ENCODE measurements around the gene XRCC4. TPM values are rescaled to one million over a fixed set of nuclear protein-coding genes. Genes with fewer than 3 reads are reported as not detected.
"Not testable (repeated sequence)": the region's sequence is repeated elsewhere in the genome, so short reads cannot be mapped to it uniquely, and the experiment has no call there.

Gene XRCC4
- polyA plus RNA-seq, 1 donor from 2014 or later: 22.9 TPM

DNA sequence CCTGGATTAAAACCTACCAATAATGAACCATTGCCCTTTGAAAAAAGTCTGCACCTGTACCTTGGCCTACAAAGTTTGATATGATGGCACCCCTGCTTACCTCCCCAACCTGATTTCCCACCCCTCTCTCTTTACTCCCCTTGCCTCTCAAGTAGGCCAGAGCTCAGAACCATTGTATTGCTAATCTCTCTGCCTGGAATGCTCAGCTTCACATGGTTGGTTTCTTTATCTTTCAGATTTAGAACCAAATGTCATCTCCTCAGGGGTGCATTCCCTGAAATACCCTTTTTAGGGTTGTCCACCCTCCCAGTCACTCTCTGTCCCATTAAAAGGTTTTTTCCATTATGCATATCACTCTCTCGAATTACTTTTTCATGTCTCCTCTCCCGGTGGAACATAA is 277.6 kb downstream of the XRCC4 start:
- H3F3A ChIP-seq (ENCODE audit: insufficient read depth, low read length, poor library complexity, severe bottlenecking): no peaks in the 10 kb centered on the region
- H4K20me1 ChIP-seq (ENCODE audit: insufficient read depth): no peaks in the 10 kb centered on the region
- no peak overlapping the region for H2AFZ ChIP-seq (ENCODE audit: low read depth, low read length)
- no peaks in the 10 kb centered on the region for H3K9me2 ChIP-seq (ENCODE audit: insufficient read depth, low read length)
- H3K36me3 ChIP-seq (ENCODE audit: insufficient read depth, low read length): no peaks in the 10 kb centered on the region
- TF ChIP-seq POLR2AphosphoS5 (IDR thresholded peaks at IDR 0.05) (no peak), EZH2 (IDR thresholded peaks at IDR 0.05; ENCODE audit: borderline replicate concordance, insufficient read depth, low read length, poor library complexity, severe bottlenecking) (no peak), MXI1 (conservative IDR thresholded peaks at IDR 0.05; ENCODE audit: poor library complexity, severe bottlenecking) (no peak)
- TF ChIP-seq, protein P1, sequence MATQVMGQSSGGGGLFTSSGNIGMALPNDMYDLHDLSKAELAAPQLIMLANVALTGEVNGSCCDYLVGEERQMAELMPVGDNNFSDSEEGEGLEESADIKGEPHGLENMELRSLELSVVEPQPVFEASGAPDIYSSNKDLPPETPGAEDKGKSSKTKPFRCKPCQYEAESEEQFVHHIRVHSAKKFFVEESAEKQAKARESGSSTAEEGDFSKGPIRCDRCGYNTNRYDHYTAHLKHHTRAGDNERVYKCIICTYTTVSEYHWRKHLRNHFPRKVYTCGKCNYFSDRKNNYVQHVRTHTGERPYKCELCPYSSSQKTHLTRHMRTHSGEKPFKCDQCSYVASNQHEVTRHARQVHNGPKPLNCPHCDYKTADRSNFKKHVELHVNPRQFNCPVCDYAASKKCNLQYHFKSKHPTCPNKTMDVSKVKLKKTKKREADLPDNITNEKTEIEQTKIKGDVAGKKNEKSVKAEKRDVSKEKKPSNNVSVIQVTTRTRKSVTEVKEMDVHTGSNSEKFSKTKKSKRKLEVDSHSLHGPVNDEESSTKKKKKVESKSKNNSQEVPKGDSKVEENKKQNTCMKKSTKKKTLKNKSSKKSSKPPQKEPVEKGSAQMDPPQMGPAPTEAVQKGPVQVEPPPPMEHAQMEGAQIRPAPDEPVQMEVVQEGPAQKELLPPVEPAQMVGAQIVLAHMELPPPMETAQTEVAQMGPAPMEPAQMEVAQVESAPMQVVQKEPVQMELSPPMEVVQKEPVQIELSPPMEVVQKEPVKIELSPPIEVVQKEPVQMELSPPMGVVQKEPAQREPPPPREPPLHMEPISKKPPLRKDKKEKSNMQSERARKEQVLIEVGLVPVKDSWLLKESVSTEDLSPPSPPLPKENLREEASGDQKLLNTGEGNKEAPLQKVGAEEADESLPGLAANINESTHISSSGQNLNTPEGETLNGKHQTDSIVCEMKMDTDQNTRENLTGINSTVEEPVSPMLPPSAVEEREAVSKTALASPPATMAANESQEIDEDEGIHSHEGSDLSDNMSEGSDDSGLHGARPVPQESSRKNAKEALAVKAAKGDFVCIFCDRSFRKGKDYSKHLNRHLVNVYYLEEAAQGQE (IDR thresholded peaks at IDR 0.05; ENCODE audit: borderline replicate concordance): no peak
- TF ChIP-seq, protein P2, sequence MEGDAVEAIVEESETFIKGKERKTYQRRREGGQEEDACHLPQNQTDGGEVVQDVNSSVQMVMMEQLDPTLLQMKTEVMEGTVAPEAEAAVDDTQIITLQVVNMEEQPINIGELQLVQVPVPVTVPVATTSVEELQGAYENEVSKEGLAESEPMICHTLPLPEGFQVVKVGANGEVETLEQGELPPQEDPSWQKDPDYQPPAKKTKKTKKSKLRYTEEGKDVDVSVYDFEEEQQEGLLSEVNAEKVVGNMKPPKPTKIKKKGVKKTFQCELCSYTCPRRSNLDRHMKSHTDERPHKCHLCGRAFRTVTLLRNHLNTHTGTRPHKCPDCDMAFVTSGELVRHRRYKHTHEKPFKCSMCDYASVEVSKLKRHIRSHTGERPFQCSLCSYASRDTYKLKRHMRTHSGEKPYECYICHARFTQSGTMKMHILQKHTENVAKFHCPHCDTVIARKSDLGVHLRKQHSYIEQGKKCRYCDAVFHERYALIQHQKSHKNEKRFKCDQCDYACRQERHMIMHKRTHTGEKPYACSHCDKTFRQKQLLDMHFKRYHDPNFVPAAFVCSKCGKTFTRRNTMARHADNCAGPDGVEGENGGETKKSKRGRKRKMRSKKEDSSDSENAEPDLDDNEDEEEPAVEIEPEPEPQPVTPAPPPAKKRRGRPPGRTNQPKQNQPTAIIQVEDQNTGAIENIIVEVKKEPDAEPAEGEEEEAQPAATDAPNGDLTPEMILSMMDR (IDR thresholded peaks at IDR 0.05; ENCODE audit: poor library complexity, severe bottlenecking): no peak
- peaks cover 2% of the 10 kb centered on the region for H3K9me3 ChIP-seq (ENCODE audit: low read length)
- H3K27me3 ChIP-seq (ENCODE audit: insufficient read depth, low read depth, low read length): no peaks in the 10 kb centered on the region
- H3K4me3 ChIP-seq (ENCODE audit: low read length): no peak overlapping the region
- H3K9ac ChIP-seq (ENCODE audit: low read length): no peak overlapping the region
- no peak overlapping the region for H3K4me2 ChIP-seq (ENCODE audit: low read length)
- no peak overlapping the region for H3K27ac ChIP-seq (ENCODE audit: low read length)
- H3K79me2 ChIP-seq (replicated peaks; ENCODE audit: insufficient read depth, low read length): no peaks in the 10 kb centered on the region

DNA sequence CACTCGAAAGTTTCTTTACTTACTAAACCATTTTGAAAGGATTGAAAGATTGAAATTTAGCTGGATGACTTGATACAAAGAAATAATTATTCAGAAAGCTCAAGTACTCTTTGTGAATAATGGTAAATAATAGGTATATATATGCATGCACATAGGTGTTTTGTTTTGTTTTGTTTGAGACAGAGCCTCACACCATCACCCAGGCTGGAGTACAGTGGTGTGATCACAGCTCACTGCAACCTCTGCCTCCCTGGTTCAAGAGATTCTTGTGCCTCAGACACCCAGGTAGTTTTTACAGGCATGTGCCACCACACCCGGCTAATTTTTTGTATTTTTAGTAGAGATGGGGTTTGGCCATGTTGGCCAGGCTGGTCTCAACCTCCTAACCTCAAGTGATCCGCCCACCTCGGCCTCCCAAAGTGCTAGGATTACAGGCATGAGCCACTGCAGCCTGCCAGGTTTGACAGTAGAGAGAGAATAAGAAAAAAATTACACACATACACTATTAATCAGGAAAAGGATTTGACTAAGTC is 278.2 kb downstream of the XRCC4 start:
- not testable (repeated sequence) for H2AFZ ChIP-seq (ENCODE audit: low read depth, low read length); H3K9ac ChIP-seq (ENCODE audit: low read length); H3K9me2 ChIP-seq (ENCODE audit: insufficient read depth, low read length); H3K9me3 ChIP-seq (ENCODE audit: low read length); H4K20me1 ChIP-seq (ENCODE audit: insufficient read depth); H3K36me3 ChIP-seq (ENCODE audit: insufficient read depth, low read length); H3F3A ChIP-seq (ENCODE audit: insufficient read depth, low read length, poor library complexity, severe bottlenecking); H3K4me2 ChIP-seq (ENCODE audit: low read length); H3K27me3 ChIP-seq (ENCODE audit: insufficient read depth, low read depth, low read length); H3K4me3 ChIP-seq (ENCODE audit: low read length); H3K27ac ChIP-seq (ENCODE audit: low read length); H3K79me2 ChIP-seq (replicated peaks; ENCODE audit: insufficient read depth, low read length)

DNA sequence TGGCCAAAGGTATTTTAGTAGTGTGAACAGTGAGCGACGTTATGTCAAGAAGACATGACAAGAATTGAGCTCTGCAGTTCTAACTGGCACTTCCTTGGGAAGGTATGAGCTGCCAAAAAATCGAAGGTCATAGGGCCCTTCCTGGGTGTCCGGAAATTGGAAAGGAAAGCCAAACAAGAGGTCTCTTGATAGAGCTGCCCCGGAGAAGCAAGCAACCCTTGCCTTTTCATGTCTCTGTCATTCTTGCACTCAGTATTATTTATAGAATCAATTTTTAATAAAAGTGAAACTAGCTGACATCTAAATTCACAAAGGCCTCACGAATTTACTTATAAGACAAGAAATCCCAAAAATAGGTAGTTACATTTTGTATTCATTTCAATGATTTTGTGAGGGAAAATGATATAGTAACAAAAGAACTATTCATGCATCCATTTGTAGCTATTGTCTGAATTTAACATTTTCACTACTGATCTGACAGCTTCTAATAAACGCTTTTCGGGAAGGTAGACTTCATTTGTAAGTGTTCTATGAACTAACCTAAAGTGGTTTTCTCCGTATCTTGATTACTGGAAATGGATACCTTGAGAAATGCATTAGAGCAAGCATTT is 280.4 kb downstream of the XRCC4 start:
- Histone ChIP-seq H3K4me2 (ENCODE audit: low read length) (no peak overlapping the region), H3K27me3 (ENCODE audit: insufficient read depth, low read depth, low read length) (no peaks in the 10 kb centered on the region), H3K9ac (ENCODE audit: low read length) (no peak overlapping the region), H3K9me3 (ENCODE audit: low read length) (peaks cover 4% of the 10 kb centered on the region), H3K27ac (ENCODE audit: low read length) (no peak overlapping the region), H2AFZ (ENCODE audit: low read depth, low read length) (no peak overlapping the region), H4K20me1 (ENCODE audit: insufficient read depth) (no peaks in the 10 kb centered on the region), H3K9me2 (ENCODE audit: insufficient read depth, low read length) (no peaks in the 10 kb centered on the region), H3F3A (ENCODE audit: insufficient read depth, low read length, poor library complexity, severe bottlenecking) (no peaks in the 10 kb centered on the region), H3K36me3 (ENCODE audit: insufficient read depth, low read length) (no peaks in the 10 kb centered on the region), H3K79me2 (replicated peaks; ENCODE audit: insufficient read depth, low read length) (no peaks in the 10 kb centered on the region), H3K4me3 (ENCODE audit: low read length) (no peak overlapping the region)
- TF ChIP-seq TAF1 (IDR thresholded peaks at IDR 0.05; ENCODE audit: low read depth) (no peak), MXI1 (conservative IDR thresholded peaks at IDR 0.05; ENCODE audit: poor library complexity, severe bottlenecking) (no peak), SMC3 (conservative IDR thresholded peaks at IDR 0.05; ENCODE audit: poor library complexity) (no peak), POLR2AphosphoS5 (IDR thresholded peaks at IDR 0.05) (no peak), EZH2 (IDR thresholded peaks at IDR 0.05; ENCODE audit: borderline replicate concordance, insufficient read depth, low read length, poor library complexity, severe bottlenecking) (no peak), EP300 (conservative IDR thresholded peaks at IDR 0.05; ENCODE audit: poor library complexity, severe bottlenecking) (no peak), RAD21 (conservative IDR thresholded peaks at IDR 0.05) (no peak)
- TF ChIP-seq, protein P2 (IDR thresholded peaks at IDR 0.05; ENCODE audit: poor library complexity, severe bottlenecking): no peak
- TF ChIP-seq, protein P1 (IDR thresholded peaks at IDR 0.05; ENCODE audit: borderline replicate concordance): no peak
